Liver (tissue), 9 donors: Measurements from ENCODE around the gene DAB1. TPM values are rescaled to one million over a fixed set of nuclear protein-coding genes. Genes with fewer than 3 reads are reported as not detected.

ENCODE experiments used
- DNase-seq: peaks from one replicate; pipeline ENCODE4 v3.0.0-alpha.2; 2017; ENCODE audit warnings: low spot score
- H3K27ac ChIP-seq, 2 donors: one replicate each; pipeline ENCODE4 v1.7.0; 2013; ENCODE audit warnings: inconsistent platforms in 2 of 2, low read length in 2 of 2, control low read depth in 1 of 2, low read depth in 1 of 2, mild to moderate bottlenecking in 1 of 2
- H3K27me3 ChIP-seq, 4 donors: one replicate each; pipeline versions ENCODE4 v1.6.1 to v1.7.0; 2013; ENCODE audit warnings: low read length in 3 of 4, inconsistent platforms in 1 of 4, mild to moderate bottlenecking in 1 of 4, moderate library complexity in 1 of 4; ENCODE audit not compliant: control insufficient read depth in 4 of 4, insufficient read depth in 4 of 4
- H3K36me3 ChIP-seq, 4 donors: one replicate each; pipeline versions ENCODE4 v1.6.1 to v1.7.0; 2013; ENCODE audit warnings: low read length in 3 of 4, mild to moderate bottlenecking in 3 of 4, low read depth in 1 of 4, moderate library complexity in 1 of 4; ENCODE audit not compliant: control insufficient read depth in 4 of 4, insufficient read depth in 3 of 4
- H3K4me1 ChIP-seq, 4 donors: one replicate each; pipeline versions ENCODE4 v1.6.1 to v1.7.0; 2013; ENCODE audit warnings: low read length in 3 of 4, mild to moderate bottlenecking in 3 of 4, moderate library complexity in 1 of 4; ENCODE audit not compliant: control insufficient read depth in 4 of 4, insufficient read depth in 4 of 4
- H3K4me3 ChIP-seq, 3 donors: one replicate each; pipeline versions ENCODE4 v1.6.1 to v1.7.0; 2013; ENCODE audit warnings: low read length in 3 of 3, control low read depth in 1 of 3, low read depth in 1 of 3, mild to moderate bottlenecking in 1 of 3
- H3K9ac ChIP-seq, 2 donors: one replicate each; pipeline ENCODE4 v1.7.0; 2013; ENCODE audit warnings: low read length in 2 of 2, mild to moderate bottlenecking in 2 of 2, moderate library complexity in 2 of 2, control low read depth in 1 of 2, low read depth in 1 of 2
- H3K9me3 ChIP-seq, 4 donors: one replicate each; pipeline versions ENCODE4 v1.6.1 to v1.7.0; 2013; ENCODE audit warnings: low read length in 3 of 4; ENCODE audit not compliant: control insufficient read depth in 4 of 4
- ATF3 ChIP-seq: IDR thresholded peaks from 2 replicates; pipeline ENCODE4 v1.6.1; 2016; ENCODE audit warnings: antibody characterized with exemption
- CTCF ChIP-seq: fragments of 150-350 bp; IDR thresholded peaks from 2 replicates; pipeline ENCODE4 v1.5.1; 2017; ENCODE audit warnings: improper control_type of control experiment, low read depth, low read length; ENCODE audit not compliant: missing input control
- EGR1 ChIP-seq, 2 donors: IDR thresholded peaks; 2 replicates each; pipeline ENCODE4 v1.6.1; 2016 to 2018; ENCODE audit warnings: antibody characterized with exemption in 2 of 2, low read depth in 2 of 2
- FOXA1 ChIP-seq: IDR thresholded peaks from 2 replicates; pipeline ENCODE4 v1.6.1; 2016; ENCODE audit warnings: antibody characterized with exemption
- FOXA2 ChIP-seq: IDR thresholded peaks from 2 replicates; pipeline ENCODE4 v1.6.1; 2016; ENCODE audit warnings: antibody characterized with exemption
- GABPA ChIP-seq, 2 donors: IDR thresholded peaks in 1 of 2; conservative IDR thresholded peaks in 1 of 2; 2 replicates each; pipeline ENCODE4 v1.6.1; 2016; ENCODE audit warnings: antibody characterized with exemption in 2 of 2, mild to moderate bottlenecking in 1 of 2, moderate library complexity in 1 of 2
- HNF4A ChIP-seq, 2 donors: conservative IDR thresholded peaks; 2 replicates each; pipeline ENCODE4 v1.6.1; 2016; ENCODE audit warnings: antibody characterized with exemption in 2 of 2, mild to moderate bottlenecking in 2 of 2
- HNF4G ChIP-seq: IDR thresholded peaks from 2 replicates; pipeline ENCODE4 v1.6.1; 2016; ENCODE audit warnings: antibody characterized with exemption
- JUND ChIP-seq, 2 donors: IDR thresholded peaks; 2 replicates each; pipeline ENCODE4 v1.6.1; 2016; ENCODE audit warnings: antibody characterized with exemption in 2 of 2
- MAX ChIP-seq: IDR thresholded peaks from 2 replicates; pipeline ENCODE4 v1.6.1; 2016; ENCODE audit warnings: antibody characterized with exemption
- NR2F2 ChIP-seq: IDR thresholded peaks from 2 replicates; pipeline ENCODE4 v1.6.1; 2016; ENCODE audit warnings: antibody characterized with exemption
- RAD21 ChIP-seq, 2 donors: IDR thresholded peaks; 2 replicates each; pipeline ENCODE4 v1.6.1; 2016; ENCODE audit warnings: antibody characterized with exemption in 2 of 2, mild to moderate bottlenecking in 2 of 2
- REST ChIP-seq: IDR thresholded peaks from 2 replicates; pipeline ENCODE4 v1.6.1; 2016; ENCODE audit warnings: antibody characterized with exemption, mild to moderate bottlenecking
- SP1 ChIP-seq: IDR thresholded peaks from 2 replicates; pipeline ENCODE4 v1.6.1; 2018; ENCODE audit warnings: antibody characterized with exemption, mild to moderate bottlenecking
- TAF1 ChIP-seq: conservative IDR thresholded peaks from 2 replicates; pipeline ENCODE4 v1.6.1; 2016; ENCODE audit warnings: antibody characterized with exemption, mild to moderate bottlenecking
- YY1 ChIP-seq: IDR thresholded peaks from 2 replicates; pipeline ENCODE4 v1.6.1; 2016; ENCODE audit warnings: antibody characterized with exemption, mild to moderate bottlenecking
- ZBTB33 ChIP-seq: IDR thresholded peaks from 2 replicates; pipeline ENCODE4 v1.6.1; 2016; ENCODE audit warnings: antibody characterized with exemption
- WGBS: extraction: QIAGEN DNeasy Blood & Tissue Kit; methylation state at CpG from one replicate; pipeline ENCODE4 v1.1.7; 2013; 5-methylcytosine and 5-hydroxymethylcytosine counted together
- polyA plus RNA-seq, 2 donors: library from polyadenylated mRNA; stranded (reverse) in 1 of 2; unstranded in 1 of 2; fragments of 200-250 nt in 1 of 2; fragments of >200 nt in 1 of 2; fragmentation: Nextera tagmentation in 1 of 2; extraction: Ambion mirVana in 1 of 2; gene quantifications; one replicate each; pipeline versions ENCODE4 v1.2.1 to v1.2.3, GENCODE V29; 2013 to 2015
- total RNA-seq, 2 donors: library from RNA; depleted of rRNA; stranded (reverse); fragments of >200 nt; gene quantifications; one replicate each; pipeline ENCODE4 v1.2.3, GENCODE V29; 2014
- donor health status: healthy.
- donor health status: healthy.
- donor health status: healthy.
- donor health status: healthy.
- donor health status: healthy.

DAB1 gene
- total and polyA plus RNA-seq, 4 donors: 0.54 to 1.7 (median 1.2) TPM

GRCh38 chr1:57124768-57125446 lies 299.0 kb downstream of the DAB1 start:
- Histone ChIP-seq H3K4me3 (no peak overlapping the region), H3K9me3 (no peaks in the 10 kb centered on the region), H3K36me3 (no peaks in the 10 kb centered on the region), H3K27ac (no peak overlapping the region), H3K27me3 (no peaks in the 10 kb centered on the region), H3K9ac (no peak overlapping the region), H3K4me1 (no peaks in the 10 kb centered on the region)
- 89% methylated on average over 5 of the region's 5 CpGs for WGBS
- no peak for TF ChIP-seq YY1
- TF ChIP-seq REST: no peak
- no peak for TF ChIP-seq SP1
- TF ChIP-seq HNF4G: no peak
- TF ChIP-seq EGR1 (IDR thresholded peaks at IDR 0.05; ENCODE audit: low read depth in 2 of 2): no peak
- TF ChIP-seq ZBTB33: no peak
- no peak for TF ChIP-seq MAX
- TF ChIP-seq JUND (IDR thresholded peaks at IDR 0.05): no peak
- DNase-seq: no peak

- H3K4me1 ChIP-seq: no peaks in the 10 kb centered on the region
- no peaks in the 10 kb centered on the region for H3K27me3 ChIP-seq
- no peak overlapping the region for H3K9ac ChIP-seq
- no peaks in the 10 kb centered on the region for H3K36me3 ChIP-seq
- H3K9me3 ChIP-seq: no peaks in the 10 kb centered on the region
- 85% methylated on average over 2 of the region's 2 CpGs for WGBS
- no peak for DNase-seq
- TF ChIP-seq HNF4A (conservative IDR thresholded peaks at IDR 0.05) (no peak), GABPA (IDR thresholded peaks at IDR 0.05 in 1 of 2, conservative IDR thresholded peaks at IDR 0.05 in 1 of 2) (no peak), MAX (no peak), NR2F2 (no peak), TAF1 (no peak), HNF4G (no peak), FOXA1 (no peak), SP1 (no peak), ATF3 (no peak), EGR1 (IDR thresholded peaks at IDR 0.05; ENCODE audit: low read depth in 2 of 2) (no peak), CTCF (no peak), REST (no peak), FOXA2 (no peak), JUND (IDR thresholded peaks at IDR 0.05) (no peak), RAD21 (IDR thresholded peaks at IDR 0.05) (no peak), YY1 (no peak)
- H3K4me3 ChIP-seq: no peak overlapping the region
- H3K27ac ChIP-seq: no peak overlapping the region
These were observed 299.7 kb downstream of the DAB1 start for GRCh38 chr1:57124170-57124569.
